Measurements from ENCODE around the gene NCOR1. TPM values are rescaled to one million over a fixed set of nuclear protein-coding genes. Genes with fewer than 3 reads are reported as not detected.

Gene NCOR1
- polyA plus RNA-seq, 3 donors: 108 to 112 (median 110) TPM

DNA sequence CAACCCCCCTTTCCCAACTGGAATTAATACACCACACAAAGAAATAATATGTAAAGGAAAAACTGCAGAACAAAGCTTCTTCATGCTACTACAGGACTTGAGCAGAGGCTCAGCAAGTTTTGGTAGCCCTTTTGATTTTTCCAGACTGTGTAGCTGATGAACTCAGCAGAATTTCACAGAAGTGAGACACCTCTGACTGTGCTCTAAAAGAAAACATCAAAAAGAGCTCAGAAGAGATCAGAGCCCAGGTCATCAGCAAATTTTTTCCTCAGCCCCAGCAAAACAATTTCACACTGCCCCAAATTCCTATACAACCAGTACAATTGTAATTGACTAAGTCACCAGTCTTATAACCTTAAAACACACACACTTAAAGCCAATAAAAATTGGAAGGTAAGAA, 177.7 kb downstream of the NCOR1 start:
- DNase-seq (ENCODE audit: low read depth in 3 of 3, low spot score in 2 of 3): no peak

DNA sequence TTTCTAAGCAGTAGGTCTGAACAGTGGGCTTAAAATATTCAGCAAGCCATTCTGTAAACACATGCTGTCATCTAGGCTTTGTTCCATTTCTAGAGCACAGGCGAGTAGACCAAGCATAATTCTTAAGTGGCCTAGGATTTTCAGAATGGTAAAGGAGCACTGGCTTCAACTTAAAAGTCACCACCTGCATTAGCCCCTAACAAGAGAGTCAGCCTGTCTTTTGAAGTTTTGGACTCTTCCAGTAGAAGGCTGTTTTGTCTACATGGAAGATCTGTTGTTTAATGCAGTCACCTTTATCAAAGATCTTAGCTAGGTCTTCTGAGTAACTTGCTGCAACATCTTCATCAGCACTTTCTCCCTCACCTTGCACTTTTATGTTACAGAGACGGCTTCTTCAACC, 179.1 kb downstream of the NCOR1 start:
- DNase-seq (ENCODE audit: low read depth in 3 of 3, low spot score in 2 of 3): no peak

DNA sequence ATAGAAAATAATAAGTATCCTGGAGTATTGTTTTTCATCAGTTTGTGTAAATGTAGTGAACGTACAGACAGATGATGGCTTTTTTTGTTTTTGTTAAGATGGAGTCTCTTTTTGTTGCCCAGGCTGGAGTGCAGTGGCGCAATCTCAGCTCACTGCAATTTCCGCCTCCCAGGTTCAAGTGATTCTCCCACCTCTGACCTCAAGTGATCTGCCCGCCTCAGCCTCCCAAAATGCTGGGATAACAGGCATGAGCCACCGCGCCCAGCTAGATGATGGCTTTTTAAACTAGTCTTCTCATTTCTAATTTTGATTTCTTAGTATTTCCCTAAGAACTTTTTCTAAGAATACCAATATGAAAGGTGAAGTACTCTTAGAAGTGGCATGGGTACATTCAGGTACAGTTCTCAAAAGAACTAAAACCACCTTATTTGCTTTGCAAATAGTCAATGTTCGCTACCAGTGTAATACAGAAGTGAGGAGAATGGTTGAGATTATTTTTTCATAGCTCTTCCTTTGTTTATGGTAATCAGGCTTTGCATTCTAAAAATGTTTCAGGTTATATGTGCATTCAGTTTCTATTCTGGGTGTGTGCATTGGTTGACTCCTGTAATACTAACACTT, 181.5 kb downstream of the NCOR1 start:
- no peak for DNase-seq (ENCODE audit: low read depth in 3 of 3, low spot score in 2 of 3)

DNA sequence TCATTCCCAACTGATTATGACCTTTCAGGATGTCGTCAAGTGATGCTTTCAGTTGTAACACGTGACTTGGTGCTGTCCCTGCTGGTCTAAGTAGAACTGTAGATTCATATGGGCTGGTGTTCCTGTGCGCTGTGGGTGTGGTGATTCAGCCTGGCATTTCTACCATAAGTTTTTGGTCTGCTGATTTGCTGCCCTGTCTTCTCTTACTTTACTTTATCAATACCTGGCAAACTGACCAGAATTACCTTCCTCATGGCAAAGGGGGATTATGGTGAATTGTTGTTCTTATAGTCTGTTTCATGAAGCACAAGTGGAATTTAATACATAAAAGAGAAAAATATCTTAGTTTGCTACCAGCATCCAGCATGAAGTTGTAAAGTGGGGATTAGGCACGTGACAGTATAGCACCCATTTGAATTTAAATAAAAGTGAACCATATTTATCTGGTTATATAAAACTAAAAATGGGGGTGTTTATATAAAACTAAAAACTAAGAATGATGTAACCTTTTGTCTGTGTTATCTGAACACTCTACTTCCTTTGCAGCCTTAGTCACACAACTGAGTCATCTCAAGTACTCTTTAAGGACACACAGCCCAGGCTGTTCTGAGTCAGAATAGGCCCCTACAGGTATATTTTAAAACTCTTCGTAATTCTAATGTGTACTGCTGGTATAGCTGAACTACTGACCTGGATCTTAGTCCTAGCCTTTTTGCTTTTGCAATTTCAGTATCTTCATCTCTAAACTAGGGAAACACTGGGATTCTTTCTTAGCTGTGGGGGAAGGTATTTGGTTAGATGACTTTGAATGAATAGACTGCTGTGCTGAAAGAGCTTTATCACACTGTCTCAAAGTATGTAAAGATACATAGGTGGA, 187.4 kb downstream of the NCOR1 start:
- DNase-seq (ENCODE audit: low read depth in 3 of 3, low spot score in 2 of 3): no peak

DNA sequence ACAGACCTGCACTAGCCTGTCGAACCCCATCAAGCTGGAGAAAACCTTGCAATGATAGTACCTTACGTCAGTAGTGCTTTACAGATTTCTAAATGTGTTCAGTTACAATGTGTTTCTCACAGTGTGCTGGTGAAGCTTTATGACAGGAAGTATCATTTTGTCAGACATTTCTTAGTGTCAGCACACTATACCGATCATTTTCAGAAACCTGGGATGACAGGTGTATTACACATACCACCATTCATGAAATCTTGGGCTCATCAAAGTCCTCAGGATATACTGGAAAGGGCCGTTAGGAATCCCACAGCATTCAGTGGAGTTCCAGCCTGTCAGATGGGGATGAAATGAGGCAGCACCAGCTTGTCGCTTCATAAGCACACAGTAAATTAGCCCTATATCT, 188.4 kb downstream of the NCOR1 start:
- no peak for DNase-seq (ENCODE audit: low read depth in 3 of 3, low spot score in 2 of 3)

DNA sequence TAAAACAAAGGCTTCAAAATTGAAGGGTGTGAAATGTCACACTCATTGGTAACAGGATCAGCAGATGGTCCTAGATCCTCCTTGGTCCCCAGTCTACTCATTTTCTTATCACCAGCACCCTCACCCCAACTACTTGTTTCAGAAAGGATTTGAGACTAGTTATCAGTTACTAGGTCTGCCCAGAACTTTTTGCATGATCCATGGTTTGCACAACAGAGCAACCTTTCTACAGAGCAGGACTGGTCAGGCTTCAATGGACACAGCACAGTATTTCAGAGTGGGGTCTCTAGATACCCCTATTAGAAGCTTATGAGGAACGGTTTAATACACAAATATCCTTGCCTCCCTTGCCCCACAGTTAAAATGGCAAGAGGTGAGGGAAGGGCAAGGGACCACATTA, 190.1 kb downstream of the NCOR1 start:
- DNase-seq (ENCODE audit: low read depth in 3 of 3, low spot score in 2 of 3): no peak

DNA sequence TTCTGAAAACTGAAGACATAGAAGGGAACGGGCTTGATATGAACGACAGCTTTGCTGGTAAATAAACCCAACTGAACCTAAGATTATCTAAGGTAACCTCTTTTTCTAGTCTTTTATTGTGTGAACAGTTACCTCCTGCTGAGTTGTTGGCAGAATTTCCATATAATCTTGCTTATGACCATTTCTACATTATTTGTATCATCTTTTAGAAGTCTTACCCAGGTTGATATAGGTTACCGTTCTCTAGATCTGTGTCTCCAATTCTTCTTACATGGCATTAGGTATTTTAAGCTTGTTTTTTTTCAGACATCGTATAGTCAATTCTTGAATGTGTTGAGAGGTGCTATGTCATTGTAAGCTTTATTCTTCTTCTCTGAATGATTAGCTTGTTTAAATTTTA, 191.5 kb downstream of the NCOR1 start:
- no peak for DNase-seq (ENCODE audit: low read depth in 3 of 3, low spot score in 2 of 3)

DNA sequence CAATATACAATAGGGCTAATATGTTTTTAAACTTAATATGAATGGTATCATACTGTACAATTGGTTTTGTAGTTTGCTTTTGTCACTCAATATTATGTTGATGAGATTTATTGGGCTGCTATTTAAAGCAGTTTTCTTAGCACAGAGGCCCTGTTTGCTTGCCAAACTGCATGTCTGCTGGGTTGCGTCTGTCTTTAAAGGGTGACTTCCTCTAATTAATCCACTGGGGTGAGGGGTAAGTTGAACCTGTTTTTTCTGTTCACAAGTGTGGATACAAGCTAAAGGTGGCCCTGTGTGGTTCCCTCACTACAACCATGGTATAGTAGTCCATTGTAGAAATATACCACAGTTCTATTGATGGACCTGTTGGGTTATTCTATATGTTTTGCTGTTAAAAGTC, 196.0 kb downstream of the NCOR1 start:
- no peak for DNase-seq (ENCODE audit: low read depth in 3 of 3, low spot score in 2 of 3)

DNA sequence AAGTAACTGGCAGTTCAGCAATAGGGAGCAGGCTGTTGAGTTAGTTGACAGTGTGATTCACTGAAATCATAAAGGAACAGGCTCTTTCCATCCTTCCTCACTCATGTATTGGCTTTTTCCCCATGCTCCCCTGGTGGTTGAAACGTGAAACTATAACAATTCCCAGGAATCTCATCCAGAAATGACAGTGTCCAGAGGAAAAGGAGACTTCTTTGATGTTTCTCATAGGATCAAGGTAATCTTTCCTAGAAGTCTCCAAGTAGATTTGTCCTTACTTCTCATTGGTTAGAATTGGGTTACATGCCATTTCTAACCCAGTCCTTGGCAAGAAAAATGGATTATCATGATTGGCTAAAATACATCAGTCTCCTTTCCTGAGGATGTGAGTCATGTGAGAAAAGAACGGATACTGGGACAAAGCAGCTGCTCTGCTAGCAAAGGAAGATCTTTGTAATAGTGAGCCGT, 201.4 kb downstream of the NCOR1 start:
- no peak for DNase-seq (ENCODE audit: low read depth in 3 of 3, low spot score in 2 of 3)

DNA sequence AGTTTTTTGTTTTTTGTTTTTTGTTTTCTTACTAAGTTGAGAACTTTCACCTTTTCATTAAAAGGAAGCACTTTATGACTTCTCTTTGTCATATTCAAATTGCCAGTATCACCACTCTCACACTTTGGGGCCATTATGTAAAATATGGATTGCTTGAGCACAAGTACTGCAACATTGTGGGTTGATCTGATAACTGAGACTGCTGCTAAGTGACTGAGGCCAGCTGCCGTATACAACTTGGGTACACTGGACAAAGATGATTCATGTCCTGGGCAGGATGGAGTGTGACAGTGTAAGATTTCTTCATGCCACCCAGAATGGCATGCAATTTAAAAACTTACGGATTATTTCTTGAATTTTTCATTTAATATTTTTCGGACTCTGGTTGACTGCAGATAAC, 207.9 kb downstream of the NCOR1 start:
- no peak for DNase-seq (ENCODE audit: low read depth in 3 of 3, low spot score in 2 of 3)

DNA sequence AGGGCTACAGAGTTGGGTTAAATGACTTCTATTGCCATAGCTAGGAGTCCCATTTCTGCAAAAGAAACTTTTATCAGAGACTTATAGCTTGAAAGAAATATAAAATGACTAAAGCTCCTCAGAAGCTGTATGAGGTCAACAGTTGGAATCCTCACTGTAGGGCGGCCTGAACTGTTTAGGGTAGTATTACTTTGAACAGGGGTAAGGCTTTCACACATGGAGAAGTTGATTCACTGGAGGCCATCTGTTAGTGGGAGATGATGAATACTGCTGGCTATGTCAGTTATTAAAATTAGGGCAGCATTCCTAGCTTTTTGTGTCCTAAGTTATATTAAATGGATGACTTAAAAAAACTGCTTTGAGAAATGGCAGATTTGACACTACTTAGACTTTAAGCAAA, 209.7 kb downstream of the NCOR1 start:
- DNase-seq (ENCODE audit: low read depth in 3 of 3, low spot score in 2 of 3): no peak

DNA sequence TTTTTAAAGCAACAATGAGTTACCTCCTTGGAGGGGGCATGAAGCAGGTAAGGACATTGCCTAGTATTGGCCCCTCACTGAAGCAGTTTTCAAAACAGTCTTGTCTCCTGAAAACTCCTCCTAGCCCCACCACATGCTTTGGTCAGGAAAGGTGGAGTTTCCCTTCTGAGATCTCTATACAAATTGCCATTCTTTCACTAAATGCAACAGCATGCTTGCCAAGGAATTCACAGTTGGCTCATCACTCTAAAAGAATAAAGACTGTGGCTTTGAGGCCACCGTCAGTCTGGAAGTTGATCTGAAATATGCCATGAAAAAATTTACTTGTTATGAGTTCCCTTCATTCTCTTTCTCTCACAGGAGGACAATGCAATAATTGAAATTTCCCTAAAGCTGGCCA, 211.5 kb downstream of the NCOR1 start:
- no peak for DNase-seq (ENCODE audit: low read depth in 3 of 3, low spot score in 2 of 3)

DNA sequence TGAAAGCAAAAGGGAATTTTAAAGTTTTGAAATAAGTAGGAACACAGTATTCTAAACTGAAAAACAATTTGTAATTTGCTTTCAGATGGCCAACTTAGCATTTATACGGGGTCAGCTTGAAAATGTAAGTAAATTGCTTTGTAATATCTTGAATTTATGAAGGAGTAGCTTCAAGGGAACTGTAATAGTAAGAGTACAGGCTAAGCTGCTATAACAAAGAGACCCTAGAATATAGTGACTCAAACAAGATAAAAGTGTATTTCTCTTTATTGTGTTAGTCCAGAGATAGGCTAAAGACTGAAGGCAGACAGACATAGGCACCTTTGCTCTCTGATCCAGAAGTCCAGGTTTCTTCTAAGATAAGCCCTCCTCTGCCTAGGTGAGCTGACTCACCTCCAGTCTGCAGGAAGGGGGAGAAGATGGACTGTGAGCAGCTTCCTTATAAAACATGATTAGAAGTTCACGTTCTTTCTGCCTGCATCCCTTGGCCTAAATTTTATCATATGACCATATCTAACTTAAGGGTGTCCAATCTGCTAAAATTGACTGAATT, 212.6 kb downstream of the NCOR1 start:
- DNase-seq (ENCODE audit: low read depth in 3 of 3, low spot score in 2 of 3): no peak

DNA sequence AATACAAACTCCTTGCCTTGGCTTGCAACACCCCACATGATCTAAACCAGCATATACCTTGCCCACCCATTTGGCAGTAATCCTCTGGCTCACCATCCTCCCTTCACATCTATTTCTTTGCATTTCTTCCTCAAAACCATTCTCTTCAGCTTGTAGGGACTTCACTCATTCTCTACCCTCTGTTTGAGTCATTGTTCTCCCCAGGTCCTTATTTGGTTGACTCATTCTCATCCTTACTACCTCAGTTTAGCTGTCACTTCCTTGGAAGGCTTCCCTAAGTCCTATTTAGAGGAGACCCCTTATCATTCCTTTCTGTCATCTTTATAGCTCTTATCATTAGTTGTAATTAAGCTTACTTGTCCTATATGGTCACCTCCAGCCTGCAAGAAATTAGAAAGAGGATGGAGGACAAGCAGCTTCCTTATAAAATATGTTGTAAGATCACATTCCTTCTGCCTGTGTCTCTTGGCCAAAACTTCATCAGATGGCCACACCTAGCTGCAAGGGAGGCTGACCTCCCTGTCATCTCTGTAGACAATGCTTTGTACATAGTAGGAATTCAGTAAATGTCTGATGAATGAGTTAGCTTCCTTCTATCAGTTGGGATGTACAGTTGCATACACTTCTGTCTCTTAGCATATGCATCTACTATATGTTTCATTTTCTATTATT, 214.0 kb downstream of the NCOR1 start:
- DNase-seq (ENCODE audit: low read depth in 3 of 3, low spot score in 2 of 3): no peak

DNA sequence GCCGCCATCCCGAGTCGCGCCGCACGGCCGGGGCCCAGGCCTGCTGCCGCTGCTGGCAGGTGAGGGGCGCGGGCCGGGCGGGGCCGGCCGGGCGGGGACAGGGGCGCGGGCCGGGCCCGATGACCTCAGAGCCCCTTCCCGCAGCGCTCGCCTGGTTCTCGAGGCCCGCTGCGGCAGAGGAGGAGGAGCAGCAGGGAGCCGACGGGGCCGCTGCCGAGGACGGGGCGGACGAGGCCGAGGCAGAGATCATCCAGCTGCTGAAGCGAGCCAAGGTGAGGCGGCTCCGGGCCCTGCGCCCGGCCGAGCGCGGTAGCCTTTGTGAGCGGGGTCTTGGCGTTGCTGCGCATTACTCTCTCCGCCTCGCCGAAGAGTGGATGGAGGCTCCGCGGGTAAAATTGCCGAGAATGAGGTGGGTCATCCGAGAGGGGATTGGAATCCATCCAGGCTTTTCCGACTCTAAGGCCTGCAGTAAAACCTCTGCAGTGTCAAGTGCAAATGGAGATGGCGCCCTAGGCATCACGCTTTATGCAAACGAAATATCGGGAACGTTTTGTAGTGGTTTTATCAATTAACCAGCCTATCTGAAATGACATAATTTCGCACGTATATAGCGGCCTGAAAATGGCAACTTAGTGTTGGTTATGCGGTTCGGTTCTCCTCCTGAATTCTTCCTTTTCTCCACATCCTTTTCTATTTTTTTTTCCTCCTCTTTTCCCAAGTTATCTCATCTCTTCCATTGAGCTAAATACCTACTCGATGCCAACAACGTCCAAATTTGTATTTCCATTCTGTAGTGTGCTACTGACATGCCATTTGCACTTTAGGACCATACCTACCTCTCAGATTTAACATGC, 215.1 kb downstream of the NCOR1 start:
- DNase-seq (ENCODE audit: low read depth in 3 of 3, low spot score in 2 of 3): peak in 2 of 3 donors; percentile 33 to 39

DNA sequence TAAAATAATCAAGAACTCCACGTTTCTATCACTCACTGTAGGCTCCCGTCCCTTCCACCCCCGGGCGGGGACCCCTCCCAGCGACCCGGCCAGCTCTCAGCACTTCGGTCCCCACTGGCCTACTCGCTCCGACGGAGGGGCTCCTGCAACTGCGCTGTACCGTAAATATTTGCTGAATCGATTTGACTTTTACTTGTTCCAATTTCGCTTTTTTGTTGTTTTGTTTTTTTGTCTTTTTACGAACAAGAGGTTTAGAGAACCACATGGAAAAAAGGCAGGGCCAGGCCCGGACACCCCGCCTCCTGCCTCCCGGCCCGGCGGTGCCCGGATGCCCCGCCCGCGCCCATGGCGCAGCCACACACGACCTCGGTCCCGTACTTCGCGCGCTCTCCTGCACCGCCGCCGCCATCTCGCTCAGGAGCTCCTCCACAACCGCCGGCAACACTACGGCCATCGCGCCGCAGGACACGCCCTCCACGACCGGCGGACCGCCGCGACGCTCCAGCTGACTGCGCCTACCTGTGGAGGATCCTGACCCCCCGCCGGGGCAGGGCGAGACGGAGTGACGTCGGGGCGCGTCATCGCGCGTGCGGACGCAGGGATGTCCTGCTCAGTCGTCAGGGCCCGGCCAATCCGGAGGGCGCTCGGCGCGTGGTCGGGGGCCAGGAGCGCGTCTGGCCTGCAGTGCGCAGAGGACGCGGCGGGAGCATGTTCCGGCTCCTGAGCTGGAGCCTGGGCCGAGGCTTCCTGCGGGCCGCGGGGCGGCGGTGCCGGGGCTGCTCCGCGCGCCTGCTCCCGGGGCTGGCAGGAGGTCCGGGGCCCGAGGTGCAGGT, 216.0 kb downstream of the NCOR1 start, which contains the start of the genes TTC19 and ZSWIM7:
TSS of gene TTC19 (plus strand) at position 684 of the 833 bp plus-strand sequence. CDS start at position 709, 25 bp downstream.
TSS of gene ZSWIM7 (minus strand) at position 564 of the 833 bp plus-strand sequence. CDS start at position 454, 110 bp downstream.
- peak; percentile 87 to 91 (median 90) for DNase-seq (ENCODE audit: low read depth in 3 of 3, low spot score in 2 of 3)

DNA sequence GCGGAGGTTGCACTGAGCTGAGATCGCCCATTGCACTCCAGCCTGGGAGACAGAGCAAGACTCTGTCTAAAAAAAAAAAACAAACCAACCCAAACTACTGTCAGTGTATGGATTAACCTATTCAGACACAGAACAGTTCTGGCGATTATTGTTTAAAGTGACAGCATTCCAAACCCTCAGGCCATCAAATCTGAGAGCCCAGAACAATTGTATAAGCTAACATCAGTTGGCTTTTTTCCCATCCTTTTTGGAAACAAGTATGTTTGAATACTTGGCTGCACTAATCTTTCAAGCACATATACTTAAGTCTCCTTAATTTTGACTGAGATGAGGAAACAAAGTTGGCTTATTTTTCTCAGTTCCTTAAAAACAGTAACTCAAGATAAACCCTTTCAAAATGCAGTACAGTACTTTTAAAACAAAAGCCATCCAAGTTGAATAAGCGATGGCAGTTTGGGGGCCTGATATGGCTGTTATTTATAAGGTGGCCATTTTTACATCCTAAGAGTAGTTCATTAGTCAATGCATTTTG, 217.2 kb downstream of the NCOR1 start:
- no peak for DNase-seq (ENCODE audit: low read depth in 3 of 3, low spot score in 2 of 3)

DNA sequence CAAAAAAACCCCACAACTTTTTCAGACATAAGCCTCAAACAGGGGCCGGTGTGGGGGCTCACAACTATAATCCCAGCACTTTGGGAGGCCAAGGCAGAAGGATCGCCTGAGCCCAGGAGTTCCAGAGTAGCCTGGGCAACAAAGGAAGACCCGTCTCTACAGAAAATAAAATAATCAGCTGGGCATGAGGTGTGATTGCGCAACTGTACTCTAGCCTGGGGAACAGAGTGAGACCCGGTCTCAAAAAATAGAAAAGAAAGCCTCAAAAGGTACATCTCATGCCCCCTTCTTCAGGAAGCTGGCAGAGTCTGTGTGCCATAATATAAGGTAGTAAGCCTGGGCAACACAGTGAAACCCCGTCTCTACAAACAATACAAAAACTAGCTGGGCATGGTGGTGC, 219.0 kb downstream of the NCOR1 start:
- DNase-seq (ENCODE audit: low read depth in 3 of 3, low spot score in 2 of 3): no peak
